GM23248 (cell line): ENCODE measurements around the gene JCAD. TPM values are rescaled to one million over a fixed set of nuclear protein-coding genes. Genes with fewer than 3 reads are reported as not detected.
A peak's percentile ranks its signal among the peaks of the same experiment; 100 is the strongest.
"Not testable (repeated sequence)": the region's sequence is repeated elsewhere in the genome, so short reads cannot be mapped to it uniquely, and the experiment has no call there.

Source experiments
- DNase-seq: peaks from one replicate; pipeline ENCODE4 v3.0.0-alpha.2; 2015
- H2AFZ ChIP-seq: fragments of 200-600 bp; sonication (generic); 2 replicates; pipeline ENCODE4 v1.6.1; 2016; ENCODE audit warnings: antibody characterized with exemption
- H3F3A ChIP-seq: fragments of 200-600 bp; sonication (generic); 2 replicates; pipeline ENCODE4 v1.6.1; 2016; ENCODE audit warnings: mild to moderate bottlenecking, antibody characterized with exemption, mixed run types; ENCODE audit not compliant: insufficient read depth
- H3K27ac ChIP-seq: fragments of 200-600 bp; sonication (generic); 2 replicates; pipeline ENCODE4 v1.5.1; 2016; ENCODE audit warnings: mild to moderate bottlenecking
- H3K27me3 ChIP-seq: fragments of 200-600 bp; sonication (generic); replicated peaks from 2 replicates; pipeline ENCODE4 v1.6.1; 2016; ENCODE audit warnings: mild to moderate bottlenecking; ENCODE audit not compliant: insufficient read depth
- H3K36me3 ChIP-seq: fragments of 200-600 bp; sonication (generic); 2 replicates; pipeline ENCODE4 v1.6.1; 2016; ENCODE audit warnings: low read depth, mild to moderate bottlenecking
- H3K4me1 ChIP-seq: fragments of 200-600 bp; sonication (generic); 2 replicates; pipeline ENCODE4 v1.6.1; 2016; ENCODE audit warnings: mild to moderate bottlenecking; ENCODE audit not compliant: insufficient read depth
- H3K4me2 ChIP-seq: fragments of 200-600 bp; sonication (generic); one replicate; pipeline ENCODE4 v1.6.1; 2016; ENCODE audit warnings: mild to moderate bottlenecking; ENCODE audit not compliant: unreplicated experiment
- H3K4me3 ChIP-seq: fragments of 200-600 bp; sonication (generic); 2 replicates; pipeline ENCODE4 v1.5.1; 2016; ENCODE audit warnings: mild to moderate bottlenecking
- H3K79me2 ChIP-seq: fragments of 200-600 bp; sonication (generic); 2 replicates; pipeline ENCODE4 v1.6.1; 2016; ENCODE audit warnings: mild to moderate bottlenecking; ENCODE audit not compliant: insufficient read depth
- H3K9ac ChIP-seq: fragments of 200-600 bp; sonication (generic); 2 replicates; pipeline ENCODE4 v1.6.1; 2016; ENCODE audit warnings: mild to moderate bottlenecking
- H3K9me2 ChIP-seq: fragments of 200-600 bp; sonication (generic); 2 replicates; pipeline ENCODE4 v1.6.1; 2016; ENCODE audit warnings: mixed run types, mild to moderate bottlenecking, moderate library complexity; ENCODE audit not compliant: insufficient read depth
- H3K9me3 ChIP-seq: fragments of 200-600 bp; sonication (generic); one replicate; pipeline ENCODE4 v1.6.1; 2017; ENCODE audit warnings: low read depth
- H4K20me1 ChIP-seq: fragments of 200-600 bp; sonication (generic); 2 replicates; pipeline ENCODE4 v1.6.0; 2016; ENCODE audit not compliant: insufficient read depth
- EZH2 ChIP-seq: fragments of 200-600 bp; sonication (generic); IDR thresholded peaks from 2 replicates; pipeline ENCODE4 v1.6.1; 2018; ENCODE audit warnings: antibody characterized with exemption, mild to moderate bottlenecking; ENCODE audit not compliant: insufficient read depth, poor library complexity, severe bottlenecking
- EZH2phosphoT487 ChIP-seq: fragments of 200-600 bp; sonication (generic); IDR thresholded peaks from 2 replicates; pipeline ENCODE4 v1.6.1; 2018; ENCODE audit warnings: antibody characterized with exemption, moderate library complexity, mild to moderate bottlenecking, low read depth; ENCODE audit not compliant: insufficient read depth
- WGBS, 2 experiments: methylation state at CpG; one replicate each; pipeline ENCODE4 v1.1.6; 2015 to 2017; ENCODE audit warnings: low lambda C conversion rate in 2 of 2, low coverage in 1 of 2; ENCODE audit errors: missing lambda C conversion rate in 2 of 2; 5-methylcytosine and 5-hydroxymethylcytosine counted together
- in situ Hi-C: fragments of 300-500 bp; cut with MboI; formaldehyde crosslinking; loops from 2 replicates; pipeline ENCODE4 v1.15.0; 2020
- polyA plus RNA-seq: library from polyadenylated mRNA; unstranded; fragments of >200 nt; fragmentation: Nextera tagmentation; extraction: Ambion mirVana; gene quantifications from 2 replicates; pipeline ENCODE4 v1.2.1, GENCODE V29; 2016
- total RNA-seq: library from RNA; depleted of rRNA; stranded (reverse); fragments of >200 nt; shearing (Covaris generic); gene quantifications from 2 replicates; pipeline ENCODE4 v1.2.3, GENCODE V29; 2014; rRNA removed

The JCAD gene
- total RNA-seq = 24.3 and 24.8 TPM in 2 replicates
- polyA plus RNA-seq = 17.1 and 21.1 TPM in 2 replicates

GRCh38 chr10:30059209-30060107 is at the start of gene JCAD:
Gene JCAD, minus strand, starts transcription at chr10:30059586. Its CDS starts 11,774 bp downstream, at chr10:30047812.
- Histone ChIP-seq H3K4me2 (peak within 1 kb of the TSS; percentile 88), H3K36me3 (no peaks in the 10 kb centered on the region), H3K27ac (peak within 1 kb of the TSS; percentile 56), H3F3A (peaks cover 64% of the 10 kb centered on the region), H3K9ac (peak within 1 kb of the TSS; percentile 84), H3K79me2 (peaks cover 31% of the 10 kb centered on the region), H3K9me3 (no peaks in the 10 kb centered on the region), H3K4me3 (peak within 1 kb of the TSS; percentile 76), H2AFZ (peak within 1 kb of the TSS; percentile 57), H4K20me1 (no peaks in the 10 kb centered on the region), H3K9me2 (no peaks in the 10 kb centered on the region), H3K27me3 (no peaks in the 10 kb centered on the region), H3K4me1 (peaks cover 74% of the 10 kb centered on the region)
- TF ChIP-seq EZH2phosphoT487 (no peak), EZH2 (no peak)
- WGBS, 2 experiments = 8 to 11% methylated on average over 22 to 35 of the region's 66 CpGs
- DNase-seq = peak; percentile 74
- in situ Hi-C loops = no loop called here

GRCh38 chr10:30106987-30107386 is 47.6 kb upstream of the JCAD start:
- Histone ChIP-seq H3K4me3 (no peak overlapping the region), H2AFZ (no peak overlapping the region), H3K27me3 (no peaks in the 10 kb centered on the region), H3K9me3 (no peaks in the 10 kb centered on the region), H3K4me1 (peaks cover 8% of the 10 kb centered on the region), H3K27ac (no peak overlapping the region), H4K20me1 (no peaks in the 10 kb centered on the region), H3K9ac (no peak overlapping the region), H3K9me2 (no peaks in the 10 kb centered on the region), H3K79me2 (no peaks in the 10 kb centered on the region), H3K4me2 (no peak overlapping the region), H3K36me3 (no peaks in the 10 kb centered on the region), H3F3A (peaks cover 4% of the 10 kb centered on the region)
- no peak for TF ChIP-seq EZH2phosphoT487
- no peak for TF ChIP-seq EZH2
- in situ Hi-C loops = no loop called here
- no peak for DNase-seq
- WGBS, 2 experiments = 76 to 81% methylated on average over 5 of the region's 5 CpGs

- WGBS, 2 experiments = 57 to 65% methylated on average over 7 of the region's 7 CpGs
- Histone ChIP-seq H3K27me3 (no peaks in the 10 kb centered on the region), H3K4me2 (no peak overlapping the region), H4K20me1 (no peaks in the 10 kb centered on the region), H2AFZ (no peak overlapping the region), H3K9ac (no peak overlapping the region), H3F3A (peaks cover 11% of the 10 kb centered on the region; the same call in 1 of the 2 replicates), H3K4me1 (peaks cover 12% of the 10 kb centered on the region), H3K79me2 (no peaks in the 10 kb centered on the region), H3K27ac (no peak overlapping the region), H3K36me3 (no peaks in the 10 kb centered on the region), H3K9me3 (no peaks in the 10 kb centered on the region), H3K9me2 (no peaks in the 10 kb centered on the region), H3K4me3 (no peak overlapping the region)
- TF ChIP-seq EZH2 (no peak), EZH2phosphoT487 (no peak)
- in situ Hi-C loops = no loop called here
- DNase-seq = no peak
Observed at GRCh38 chr10:30103595-30104320, 44.4 kb upstream of the JCAD start.

- WGBS, 2 experiments = 76 to 81% methylated on average over 7 of the region's 7 CpGs
- H3K4me3 ChIP-seq, DNase-seq, H3K4me2 ChIP-seq, H3K9me2 ChIP-seq, H3K9ac ChIP-seq, H3K79me2 ChIP-seq, H2AFZ ChIP-seq, H3K9me3 ChIP-seq, H3K36me3 ChIP-seq, H4K20me1 ChIP-seq, H3K27me3 ChIP-seq, H3K27ac ChIP-seq, in situ Hi-C loops: not testable (repeated sequence)
- peaks cover 18% of the 10 kb centered on the region for H3K4me1 ChIP-seq
- peaks cover 12% of the 10 kb centered on the region; the same call in 1 of the 2 replicates for H3F3A ChIP-seq
Observed at GRCh38 chr10:30099706-30100105, 40.3 kb upstream of the JCAD start.
